ENCODE results near the gene WWOX. TPM values are rescaled to one million over a fixed set of nuclear protein-coding genes. Genes with fewer than 3 reads are reported as not detected.

The WWOX gene
- total RNA-seq, 1 experiment from 2014 or later = 35.6 TPM

DNA sequence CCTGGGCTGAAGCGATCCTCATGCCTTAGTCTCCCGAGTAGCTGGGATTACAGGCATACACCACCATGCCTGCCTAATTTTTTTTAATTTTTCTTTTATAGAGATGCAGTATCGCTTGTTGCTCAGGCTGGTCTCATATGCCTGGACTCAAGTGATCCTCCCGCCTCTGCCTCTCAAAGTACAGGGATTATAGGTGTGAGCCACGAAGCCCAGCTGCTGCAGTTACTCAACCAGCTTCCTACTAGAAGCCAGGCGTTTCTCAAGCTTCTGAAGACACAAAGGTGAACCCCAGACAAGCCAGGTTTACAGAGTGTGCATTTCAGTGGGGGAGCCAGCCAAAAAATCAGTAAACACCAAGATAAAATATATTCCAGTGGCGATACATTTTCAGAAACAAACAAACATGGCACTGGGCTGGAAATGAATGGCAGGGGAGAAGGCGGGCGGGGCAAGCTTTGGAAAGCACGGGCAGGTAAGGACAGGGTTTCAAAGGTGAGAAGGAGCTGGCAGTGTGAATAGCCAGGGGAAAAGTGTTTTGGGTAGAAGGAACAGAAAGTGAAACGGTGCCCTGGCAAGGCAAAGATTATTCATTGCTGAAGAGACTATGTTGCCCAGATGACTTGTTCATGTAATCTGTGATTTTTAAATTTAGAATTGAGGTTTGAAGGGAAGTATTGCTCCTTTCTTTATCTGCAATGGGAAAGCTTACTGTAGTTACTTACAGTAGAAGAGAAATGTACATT, 471.1 kb downstream of the WWOX start:
- BruUV-seq (replicated peaks) = no TSS peak
- intact Hi-C loops (cut with micrococcal nuclease; ENCODE audit: unreplicated experiment) = no loop called here
- Histone ChIP-seq H3K4me2 (no peak overlapping the region), H3K79me2 (ENCODE audit: low read depth) (no peaks in the 10 kb centered on the region), H2AFZ (no peak overlapping the region), H3K9me2 (ENCODE audit: insufficient read depth) (no peaks in the 10 kb centered on the region), H3K9me3 (ENCODE audit: insufficient read depth, low read depth) (no peaks in the 10 kb centered on the region), H4K20me1 (ENCODE audit: insufficient read depth) (no peaks in the 10 kb centered on the region), H3F3A (ENCODE audit: insufficient read depth, low read depth) (no peaks in the 10 kb centered on the region), H3K27me3 (ENCODE audit: insufficient read depth, low read depth) (no peaks in the 10 kb centered on the region), H3K27ac (no peak overlapping the region), H3K36me3 (ENCODE audit: low read depth) (no peaks in the 10 kb centered on the region), H3K4me3 (no peak overlapping the region), H3K4me1 (replicated peaks; ENCODE audit: insufficient read depth) (no peaks in the 10 kb centered on the region)
- no peak for DNase-seq
- POLR2A ChIA-PET (ENCODE audit: unreplicated experiment) = no interaction called here
- no peak for TF ChIP-seq CTCF (conservative IDR thresholded peaks at IDR 0.05)
- TF ChIP-seq EZH2 (IDR thresholded peaks at IDR 0.05; ENCODE audit: low read depth) = no peak
- CTCF ChIA-PET = no interaction called here

- BruUV-seq (replicated peaks) = no TSS peak
- H2AFZ ChIP-seq = no peak overlapping the region
- intact Hi-C loops (cut with micrococcal nuclease; ENCODE audit: unreplicated experiment) = no loop called here
- no peaks in the 10 kb centered on the region for H3K27me3 ChIP-seq (ENCODE audit: insufficient read depth, low read depth)
- no peak for TF ChIP-seq CTCF (conservative IDR thresholded peaks at IDR 0.05)
- TF ChIP-seq EZH2 (IDR thresholded peaks at IDR 0.05; ENCODE audit: low read depth) = no peak
- H3F3A ChIP-seq (ENCODE audit: insufficient read depth, low read depth) = no peaks in the 10 kb centered on the region
- H3K4me1 ChIP-seq (replicated peaks; ENCODE audit: insufficient read depth) = no peaks in the 10 kb centered on the region
- no peak overlapping the region for H3K27ac ChIP-seq
- H4K20me1 ChIP-seq (ENCODE audit: insufficient read depth) = no peaks in the 10 kb centered on the region
- CTCF ChIA-PET = no interaction called here
- no peaks in the 10 kb centered on the region for H3K36me3 ChIP-seq (ENCODE audit: low read depth)
- H3K4me3 ChIP-seq = no peak overlapping the region
- POLR2A ChIA-PET (ENCODE audit: unreplicated experiment) = no interaction called here
- no peaks in the 10 kb centered on the region for H3K79me2 ChIP-seq (ENCODE audit: low read depth)
- H3K9me3 ChIP-seq (ENCODE audit: insufficient read depth, low read depth) = no peaks in the 10 kb centered on the region
- no peaks in the 10 kb centered on the region for H3K9me2 ChIP-seq (ENCODE audit: insufficient read depth)
- DNase-seq = no peak
- H3K4me2 ChIP-seq = no peak overlapping the region
Measured at GRCh38 chr16:78571434-78571833, 472.0 kb downstream of the WWOX start.

DNA sequence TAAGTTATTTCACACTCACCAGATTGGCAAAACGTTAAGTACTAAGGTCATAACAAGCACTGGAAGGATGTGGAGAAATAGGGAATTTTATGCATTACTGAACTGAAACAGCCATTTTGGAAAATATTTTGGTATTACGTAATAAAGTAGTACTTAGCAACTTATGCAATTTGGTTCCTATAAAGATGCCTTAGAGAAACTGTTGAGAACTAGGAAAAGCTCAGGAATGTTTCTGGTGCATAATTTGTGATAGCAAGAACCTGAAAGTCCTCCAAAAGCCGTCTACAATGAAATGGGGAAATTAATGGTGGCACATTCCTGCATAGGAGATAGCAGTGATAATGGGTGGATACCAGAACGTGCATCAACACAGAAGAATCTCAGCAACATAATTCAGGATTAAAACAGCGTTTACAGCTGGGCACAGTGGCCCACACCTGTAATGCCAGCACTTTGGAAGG, 472.5 kb downstream of the WWOX start:
- Histone ChIP-seq H2AFZ (no peak overlapping the region), H3K27ac (no peak overlapping the region), H3K9me3 (ENCODE audit: insufficient read depth, low read depth) (no peaks in the 10 kb centered on the region), H3K79me2 (ENCODE audit: low read depth) (no peaks in the 10 kb centered on the region), H3K27me3 (ENCODE audit: insufficient read depth, low read depth) (no peaks in the 10 kb centered on the region), H3K4me1 (replicated peaks; ENCODE audit: insufficient read depth) (no peaks in the 10 kb centered on the region), H3K4me3 (no peak overlapping the region), H3K4me2 (no peak overlapping the region), H3F3A (ENCODE audit: insufficient read depth, low read depth) (no peaks in the 10 kb centered on the region), H4K20me1 (ENCODE audit: insufficient read depth) (no peaks in the 10 kb centered on the region), H3K36me3 (ENCODE audit: low read depth) (no peaks in the 10 kb centered on the region), H3K9me2 (ENCODE audit: insufficient read depth) (no peaks in the 10 kb centered on the region)
- ChIA-PET CTCF (no interaction called here), POLR2A (ENCODE audit: unreplicated experiment) (no interaction called here)
- no peak for DNase-seq
- BruUV-seq (replicated peaks) = no TSS peak
- TF ChIP-seq CTCF (conservative IDR thresholded peaks at IDR 0.05) = no peak
- TF ChIP-seq EZH2 (IDR thresholded peaks at IDR 0.05; ENCODE audit: low read depth) = no peak
- intact Hi-C loops (cut with micrococcal nuclease; ENCODE audit: unreplicated experiment) = no loop called here

Data from PC-9 (cell line).